SH-SY5Y (cell line): ENCODE data around the gene SPZ1.

ENCODE experiments used
- GATA2 ChIP-seq: IDR thresholded peaks from 2 replicates; pipeline ENCODE4 v1.6.1; 2011; ENCODE audit warnings: mild to moderate bottlenecking, low read depth, low read length
- GATA3 ChIP-seq: IDR thresholded peaks from 2 replicates; pipeline ENCODE4 v1.6.1; 2011; ENCODE audit warnings: low read depth, mild to moderate bottlenecking, low read length, moderate library complexity

- TF ChIP-seq GATA2 (no peak), GATA3 (no peak)
Measured at GRCh38 chr5:80343067-80343466, 23.3 kb downstream of the SPZ1 start.
